HG03280 (cell line): ENCODE results near the gene HSBP1L1.

ENCODE experiments used
- ATAC-seq: cut with Tn5 transposase; IDR thresholded peaks from one replicate; pipeline ENCODE4 v1.9.1; 2021; ENCODE audit warnings: mild to moderate bottlenecking, moderate library complexity; ENCODE audit not compliant: unreplicated experiment

HSBP1L1 gene

GRCh38 chr18:79944126-79944731 lies 20.2 kb upstream of the HSBP1L1 start:
- ATAC-seq, result no peak

- ATAC-seq, result no peak
Measured at GRCh38 chr18:79944746-79945117, 19.7 kb upstream of the HSBP1L1 start.

- no peak for ATAC-seq
Measured at GRCh38 chr18:79945118-79946042, 19.1 kb upstream of the HSBP1L1 start.

GRCh38 chr18:79947054-79947755 lies 17.2 kb upstream of the HSBP1L1 start:
- ATAC-seq, result no peak

GRCh38 chr18:79947881-79948610 lies 16.4 kb upstream of the HSBP1L1 start:
- ATAC-seq, result no peak

GRCh38 chr18:79948719-79949411 lies 15.6 kb upstream of the HSBP1L1 start:
- ATAC-seq, result no peak

- no peak for ATAC-seq
Measured at GRCh38 chr18:79949697-79950487, 14.6 kb upstream of the HSBP1L1 start.

GRCh38 chr18:79950515-79951341 lies 13.7 kb upstream of the HSBP1L1 start:
- peak; percentile 22 for ATAC-seq

GRCh38 chr18:79951545-79952455 lies 12.6 kb upstream of the HSBP1L1 start, which contains the start of gene SLC66A2:
Gene SLC66A2 (minus strand): TSS chr18:79951653. CDS start chr18:79950926, 727 bp downstream.
- peak; percentile 88 for ATAC-seq

- ATAC-seq, result no peak
Measured at GRCh38 chr18:79952456-79952995, 11.9 kb upstream of the HSBP1L1 start.

GRCh38 chr18:79952996-79953559 lies 11.4 kb upstream of the HSBP1L1 start:
- ATAC-seq, result no peak

GRCh38 chr18:79953971-79954651 lies 10.3 kb upstream of the HSBP1L1 start:
- no peak for ATAC-seq

GRCh38 chr18:79954791-79955190 lies 9.7 kb upstream of the HSBP1L1 start:
- ATAC-seq, result no peak

GRCh38 chr18:79955302-79956075 lies 9.0 kb upstream of the HSBP1L1 start:
- ATAC-seq, result no peak

GRCh38 chr18:79956276-79956675 lies 8.2 kb upstream of the HSBP1L1 start:
- ATAC-seq, result no peak

- no peak for ATAC-seq
Measured at GRCh38 chr18:79958981-79959380, 5.5 kb upstream of the HSBP1L1 start.
